HepG2 (cell line): ENCODE measurements around the gene MRPL10. TPM values are rescaled to one million over a fixed set of nuclear protein-coding genes. Genes with fewer than 3 reads are reported as not detected.
A peak's percentile ranks its signal among the peaks of the same experiment; 100 is the strongest.

Experiments used
- EEA1 ChIP-seq: sonication (generic); formaldehyde crosslinking; IDR thresholded peaks from 2 replicates; pipeline ENCODE4 v1.5.1; 2020; ENCODE audit warnings: mild to moderate bottlenecking, missing genetic modification reagents, borderline replicate concordance
- GMEB1 ChIP-seq: sonication (generic); formaldehyde crosslinking; IDR thresholded peaks from 2 replicates; pipeline ENCODE4 v1.5.1; 2020; ENCODE audit warnings: missing genetic modification reagents, mild to moderate bottlenecking, borderline replicate concordance
- IKZF1 ChIP-seq: fragments of 450-650 bp; IDR thresholded peaks from 2 replicates; pipeline ENCODE4 v1.7.1; 2016
- KDM4B ChIP-seq: sonication (generic); formaldehyde crosslinking; IDR thresholded peaks from 2 replicates; pipeline ENCODE4 v1.4.0; 2020; ENCODE audit warnings: missing genetic modification reagents
- MEIS2 ChIP-seq: sonication (generic); formaldehyde crosslinking; IDR thresholded peaks from 2 replicates; pipeline ENCODE4 v1.9.0; 2021; ENCODE audit warnings: mild to moderate bottlenecking, missing genetic modification reagents
- POLR2AphosphoS2 ChIP-seq: IDR thresholded peaks from 2 replicates; pipeline ENCODE4 v1.6.1; 2011; ENCODE audit warnings: low read depth, low read length, improper control_type of control experiment
- TBX3 ChIP-seq: fragments of 450-650 bp; IDR thresholded peaks from 2 replicates; pipeline ENCODE4 v1.6.1; 2017; ENCODE audit warnings: antibody characterized with exemption, mild to moderate bottlenecking, inconsistent platforms, borderline replicate concordance
- ZBTB33 ChIP-seq: sonication (generic); formaldehyde crosslinking; IDR thresholded peaks from 2 replicates; pipeline ENCODE4 v1.4.0; 2020; ENCODE audit warnings: missing genetic modification reagents
- ZFP37 ChIP-seq: sonication (generic); formaldehyde crosslinking; IDR thresholded peaks from 2 replicates; pipeline ENCODE4 v1.4.0; 2020; ENCODE audit warnings: missing genetic modification reagents, borderline replicate concordance
- ZNF101 ChIP-seq: sonication (generic); formaldehyde crosslinking; IDR thresholded peaks from 2 replicates; pipeline ENCODE4 v1.4.0; 2020; ENCODE audit warnings: mild to moderate bottlenecking, low read depth, missing genetic modification reagents, borderline replicate concordance
- ZNF292 ChIP-seq: sonication (generic); formaldehyde crosslinking; IDR thresholded peaks from 2 replicates; pipeline ENCODE4 v1.8.1; 2022; ENCODE audit warnings: mild to moderate bottlenecking, low read depth, missing genetic modification reagents, borderline replicate concordance
- ZNF549 ChIP-seq: sonication (generic); formaldehyde crosslinking; IDR thresholded peaks from 2 replicates; pipeline ENCODE4 v1.5.0; 2020; ENCODE audit warnings: missing genetic modification reagents
- polyA plus RNA-seq, 8 experiments: library from polyadenylated mRNA; depleted of rRNA in 3 of 8; stranded (reverse) in 7 of 8; unstranded in 1 of 8; fragments of >200 nt; fragmentation: Illumina TruSeq in 4 of 8; extraction: Trizol in 4 of 8; gene quantifications; 2 replicates each; pipeline versions ENCODE4 v1.2.1 to v1.2.3, GENCODE V29; 2011 to 2016; ENCODE audit warnings: low read depth in 4 of 8, missing spikeins in 1 of 8, mixed read lengths in 1 of 8; ENCODE audit not compliant: insufficient read depth in 1 of 8
- total RNA-seq, 5 experiments: library from RNA; depleted of rRNA; stranded (reverse); fragments of >200 nt; fragmentation: Illumina TruSeq; extraction: Trizol; gene quantifications; 2 replicates each; pipeline ENCODE4 v1.2.3, GENCODE V29; 2016; ENCODE audit warnings: low read depth in 1 of 5
- TF ChIP-seq, protein P1 (sequence below): sonication (generic); formaldehyde crosslinking; IDR thresholded peaks from 2 replicates; pipeline ENCODE4 v1.5.0; 2020; ENCODE audit warnings: missing genetic modification reagents

MRPL10 gene
- total and polyA plus RNA-seq, 2 of the 13 experiments (the other 11 are each of a cell fraction or from before 2014, with no cell fraction given): 56.7 to 149 TPM

DNA sequence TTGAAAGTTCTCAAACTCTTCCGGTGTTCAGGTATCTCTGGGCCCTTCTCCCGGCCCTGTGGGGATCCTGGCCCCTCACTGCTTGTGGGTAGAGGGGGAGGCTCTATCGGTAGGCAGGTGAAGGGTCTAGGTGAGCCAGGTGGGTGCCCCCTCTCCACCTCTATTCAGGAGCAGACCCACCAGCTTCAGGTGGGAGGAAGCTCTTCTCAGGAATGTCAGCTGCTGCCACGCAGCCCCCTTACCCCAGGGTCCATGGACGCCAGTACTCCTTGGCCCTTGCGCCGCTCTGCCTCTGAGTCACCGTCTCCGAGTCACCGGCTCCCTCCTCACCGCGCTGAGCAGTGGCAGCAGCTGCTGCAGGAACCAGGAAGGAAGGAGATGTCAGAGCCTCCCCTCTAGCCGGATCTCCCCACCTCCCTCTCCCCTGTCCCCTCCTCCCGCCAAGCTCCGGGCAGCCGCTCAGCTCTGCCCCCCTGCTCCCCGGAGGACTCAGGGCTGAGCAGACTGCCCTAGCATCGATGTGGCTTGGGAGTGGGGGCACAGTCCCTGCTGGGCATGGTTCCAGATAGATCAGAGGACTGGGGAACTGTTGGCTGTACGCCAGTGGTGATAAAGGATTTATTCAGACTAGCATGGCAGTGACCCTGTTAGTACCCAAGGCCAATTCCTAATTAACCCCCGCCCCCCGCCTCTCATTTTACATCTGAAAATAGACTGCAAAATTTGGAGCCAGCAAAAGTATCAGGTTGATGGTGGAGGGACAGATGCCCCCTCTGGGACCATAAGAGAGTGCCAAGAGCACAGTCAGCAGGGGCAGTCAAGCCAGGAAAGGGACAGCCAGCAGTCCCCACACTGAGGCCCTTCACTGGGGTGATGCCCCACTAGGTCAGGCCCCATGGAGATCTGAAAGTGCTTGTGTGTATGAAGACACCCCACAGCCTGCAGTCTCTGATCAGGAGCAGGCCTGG, 9.6 kb downstream of the MRPL10 start, which contains the start of gene OSBPL7 (continued):
- TF ChIP-seq GMEB1 (CRISPR knock-in tag) (peak; percentile 47; the same call in 1 of the 2 replicates), IKZF1 (no peak), ZNF101 (CRISPR knock-in tag) (no peak), ZBTB33 (no peak), TBX3 (no peak), KDM4B (CRISPR knock-in tag) (peak; percentile 53; the same call in 1 of the 2 replicates), ZFP37 (CRISPR knock-in tag) (no peak), ZNF549 (no peak), POLR2AphosphoS2 (no peak), ZNF292 (CRISPR knock-in tag) (no peak), MEIS2 (CRISPR knock-in tag) (peak; percentile 45; the same call in 1 of the 2 replicates), EEA1 (CRISPR knock-in tag) (0 out of 2 replicates have a peak, but pooled peaks have one; percentile 4)
- TF ChIP-seq, protein P1, sequence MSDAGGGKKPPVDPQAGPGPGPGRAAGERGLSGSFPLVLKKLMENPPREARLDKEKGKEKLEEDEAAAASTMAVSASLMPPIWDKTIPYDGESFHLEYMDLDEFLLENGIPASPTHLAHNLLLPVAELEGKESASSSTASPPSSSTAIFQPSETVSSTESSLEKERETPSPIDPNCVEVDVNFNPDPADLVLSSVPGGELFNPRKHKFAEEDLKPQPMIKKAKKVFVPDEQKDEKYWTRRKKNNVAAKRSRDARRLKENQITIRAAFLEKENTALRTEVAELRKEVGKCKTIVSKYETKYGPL (CRISPR knock-in tag): no peak
